HG03039 (cell line): ENCODE data around the gene TSGA10IP.

Experiments used
- ATAC-seq: cut with Tn5 transposase; IDR thresholded peaks from one replicate; pipeline ENCODE4 v1.9.1; 2021; ENCODE audit warnings: mild to moderate bottlenecking, moderate library complexity; ENCODE audit not compliant: unreplicated experiment

The TSGA10IP gene

DNA sequence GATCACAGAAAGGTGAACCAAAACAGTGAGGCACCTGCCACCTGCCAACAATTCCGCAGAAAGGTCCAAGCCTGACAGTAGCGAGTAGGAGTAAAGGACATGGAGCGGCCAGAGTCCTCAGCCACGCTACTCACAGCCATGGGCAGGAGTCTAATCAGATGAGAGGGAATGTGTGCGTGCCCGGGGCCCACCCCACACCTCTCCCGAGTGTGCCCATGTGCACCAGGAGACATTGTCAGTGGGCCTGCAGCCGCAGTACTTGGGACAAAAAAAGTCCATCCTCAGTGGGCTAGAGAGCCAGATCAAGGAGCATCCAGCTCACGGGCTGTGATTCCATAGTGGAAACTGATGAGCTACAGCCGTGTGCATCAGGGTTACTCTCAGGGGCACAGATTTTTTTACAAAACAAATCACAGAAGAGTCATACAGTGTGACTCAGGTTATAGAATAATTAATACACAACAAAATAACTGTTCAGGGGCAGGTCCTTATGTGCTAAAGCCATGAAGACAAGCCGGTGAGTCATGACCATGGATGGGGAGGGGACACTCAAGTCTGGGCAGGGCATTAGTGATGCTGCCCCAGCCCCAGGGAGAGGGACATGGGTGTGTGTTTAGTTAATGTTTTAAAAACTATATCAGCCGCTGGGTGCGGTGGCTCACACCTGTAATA, 28.3 kb downstream of the TSGA10IP start:
- no peak for ATAC-seq

DNA sequence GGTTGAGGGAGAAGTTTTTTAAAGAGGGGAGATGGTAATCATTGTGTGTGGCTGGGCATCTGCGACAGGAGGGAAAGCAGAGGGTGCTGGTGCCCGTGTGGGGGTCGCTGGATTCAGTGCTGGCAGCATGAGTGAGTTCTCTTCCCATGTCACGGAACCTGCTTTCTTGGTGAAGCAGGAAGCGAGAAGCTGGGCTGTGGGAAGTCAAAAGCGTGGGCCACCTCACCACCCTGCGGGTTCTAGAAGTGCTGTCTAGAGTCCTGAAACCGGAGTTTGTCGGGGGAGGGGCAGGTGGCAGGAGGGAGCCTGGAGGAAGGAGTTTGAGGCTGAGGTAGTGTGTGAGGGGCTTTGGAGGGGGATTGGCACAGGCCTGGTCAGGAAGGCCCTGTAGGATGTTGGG, 30.5 kb downstream of the TSGA10IP start:
- no peak for ATAC-seq

DNA sequence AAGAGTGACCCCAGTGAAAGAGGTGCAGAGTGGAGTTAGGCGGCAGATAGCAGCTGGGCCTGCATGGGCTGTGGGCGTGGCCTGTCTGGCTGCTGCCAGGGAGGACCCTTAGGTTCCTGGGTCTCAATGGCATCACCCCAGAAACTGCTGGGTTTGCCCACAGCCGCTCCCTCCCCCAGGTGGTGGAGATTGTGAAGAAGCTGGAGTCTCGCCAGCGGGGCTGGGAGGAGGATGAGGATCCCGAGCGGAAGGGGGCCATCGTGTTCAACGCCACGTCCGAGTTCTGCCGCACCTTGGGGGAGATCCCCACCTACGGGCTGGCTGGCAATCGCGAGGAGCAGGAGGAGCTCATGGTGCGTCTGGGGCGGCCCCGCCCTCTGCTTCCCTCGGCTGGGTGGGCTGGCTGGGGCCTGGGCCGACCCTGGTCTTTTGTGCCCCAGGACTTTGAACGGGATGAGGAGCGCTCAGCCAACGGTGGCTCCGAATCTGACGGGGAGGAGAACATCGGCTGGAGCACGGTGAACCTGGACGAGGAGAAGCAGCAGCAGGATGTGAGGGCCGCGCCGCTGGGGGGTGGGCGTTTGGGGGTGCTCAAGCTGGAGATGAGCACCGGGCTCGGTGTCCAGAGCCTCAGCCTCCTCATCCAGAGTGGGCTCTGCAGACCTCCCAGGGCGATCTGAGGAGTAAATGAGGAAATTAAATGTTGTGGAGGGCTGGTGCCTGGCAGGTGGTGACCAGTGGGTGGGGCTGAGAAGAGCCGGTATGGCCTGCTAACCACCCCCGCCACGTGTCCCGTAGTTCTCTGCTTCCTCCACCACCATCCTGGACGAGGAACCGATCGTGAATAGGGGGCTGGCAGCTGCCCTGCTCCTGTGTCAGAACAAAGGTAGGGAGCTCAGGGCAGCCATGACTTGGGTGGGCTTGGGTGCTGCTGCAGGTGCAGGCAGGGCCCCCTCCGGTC, 31.2 kb downstream of the TSGA10IP start:
- ATAC-seq: no peak

DNA sequence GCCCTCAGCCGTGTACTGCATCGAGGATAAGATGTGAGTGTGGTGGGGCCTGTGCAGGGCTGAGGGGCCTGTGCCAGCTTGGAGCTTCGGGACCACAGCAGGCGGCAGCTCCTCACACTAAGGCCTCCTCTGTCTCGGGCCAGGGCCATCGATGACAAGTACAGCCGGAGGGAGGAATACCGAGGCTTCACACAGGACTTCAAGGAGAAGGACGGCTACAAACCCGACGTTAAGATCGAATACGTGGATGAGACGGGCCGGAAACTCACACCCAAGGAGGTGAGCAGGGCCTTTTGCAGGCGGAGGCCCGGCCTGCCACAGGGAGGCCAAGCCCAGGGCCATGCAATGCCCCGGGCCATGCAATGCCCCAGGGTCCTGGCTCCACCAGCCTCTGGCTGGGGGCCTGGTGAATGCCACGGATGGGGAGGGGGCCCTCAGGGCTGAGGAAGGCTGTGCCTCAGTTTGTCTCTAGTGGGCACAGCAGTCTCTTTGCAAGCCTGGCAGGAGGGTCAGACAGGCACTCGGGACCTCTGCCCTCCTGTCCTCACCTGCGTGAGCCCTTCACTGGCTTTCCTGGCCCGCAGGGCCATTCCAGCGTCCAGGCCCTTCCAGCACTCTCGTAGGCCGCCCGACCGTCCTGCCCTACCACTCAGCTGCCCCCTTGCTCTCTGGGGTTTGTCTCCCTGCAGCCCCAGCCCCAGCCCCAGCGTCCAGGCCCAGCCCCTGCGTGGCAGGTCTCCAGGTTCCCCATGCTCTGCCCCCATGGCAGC, 32.5 kb downstream of the TSGA10IP start:
- ATAC-seq: no peak

DNA sequence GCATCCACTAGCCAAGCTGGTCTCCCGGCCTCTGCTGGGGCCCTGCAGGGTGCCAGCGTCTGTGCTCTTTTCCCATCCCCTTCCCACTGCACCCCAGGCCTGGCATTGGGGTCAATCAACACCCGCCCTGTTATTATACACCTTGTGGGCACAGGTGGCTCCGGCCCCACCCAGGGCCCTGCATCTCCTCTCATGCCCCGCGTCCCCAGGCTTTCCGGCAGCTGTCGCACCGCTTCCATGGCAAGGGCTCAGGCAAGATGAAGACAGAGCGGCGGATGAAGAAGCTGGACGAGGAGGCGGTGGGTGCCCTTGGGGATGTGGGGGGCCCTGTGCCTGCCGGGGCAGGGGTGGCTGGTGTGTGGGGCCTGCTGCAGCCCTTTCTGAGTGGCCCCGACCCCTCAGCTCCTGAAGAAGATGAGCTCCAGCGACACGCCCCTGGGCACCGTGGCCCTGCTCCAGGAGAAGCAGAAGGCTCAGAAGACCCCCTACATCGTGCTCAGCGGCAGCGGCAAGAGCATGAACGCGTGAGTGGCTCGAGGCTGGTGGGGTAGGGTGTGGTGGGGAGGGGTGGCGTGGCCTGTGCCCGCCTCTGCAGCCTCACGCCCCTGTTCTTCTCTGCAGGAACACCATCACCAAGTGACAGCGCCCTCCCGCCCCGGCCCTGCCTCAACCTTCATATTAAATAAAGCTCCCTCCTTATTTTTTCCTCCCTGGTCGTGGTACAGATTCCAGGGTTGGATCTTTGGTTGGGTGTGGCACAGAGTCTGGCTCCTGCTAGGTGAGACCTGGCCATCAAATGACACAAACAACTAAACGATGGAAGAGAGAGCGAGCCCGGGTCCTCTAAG, 33.3 kb downstream of the TSGA10IP start:
- ATAC-seq: no peak

DNA sequence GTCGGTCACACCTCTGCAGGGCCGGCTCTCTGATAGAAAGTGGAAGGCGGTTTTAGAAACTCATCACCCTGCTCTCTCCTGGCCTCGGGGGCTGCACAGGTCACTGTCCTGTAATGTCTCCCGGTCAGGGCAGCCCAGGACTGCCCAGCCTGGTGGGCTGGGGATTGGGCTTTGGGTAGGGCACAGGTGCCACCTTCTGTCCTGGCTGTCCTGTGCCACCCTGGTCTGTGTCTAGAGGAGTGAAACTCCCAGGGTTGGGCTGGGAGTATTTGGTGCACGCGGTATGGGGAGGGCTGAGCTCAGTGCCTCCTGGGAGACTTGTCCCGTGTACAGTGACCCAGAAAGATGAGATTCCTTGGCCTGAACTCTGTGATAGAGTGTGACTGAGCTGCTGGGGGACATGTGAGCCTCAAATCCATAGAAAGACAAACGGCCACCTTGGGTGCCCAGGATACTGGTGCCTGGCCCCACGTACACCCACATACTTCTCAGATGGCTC, 34.0 kb downstream of the TSGA10IP start:
- ATAC-seq: no peak

DNA sequence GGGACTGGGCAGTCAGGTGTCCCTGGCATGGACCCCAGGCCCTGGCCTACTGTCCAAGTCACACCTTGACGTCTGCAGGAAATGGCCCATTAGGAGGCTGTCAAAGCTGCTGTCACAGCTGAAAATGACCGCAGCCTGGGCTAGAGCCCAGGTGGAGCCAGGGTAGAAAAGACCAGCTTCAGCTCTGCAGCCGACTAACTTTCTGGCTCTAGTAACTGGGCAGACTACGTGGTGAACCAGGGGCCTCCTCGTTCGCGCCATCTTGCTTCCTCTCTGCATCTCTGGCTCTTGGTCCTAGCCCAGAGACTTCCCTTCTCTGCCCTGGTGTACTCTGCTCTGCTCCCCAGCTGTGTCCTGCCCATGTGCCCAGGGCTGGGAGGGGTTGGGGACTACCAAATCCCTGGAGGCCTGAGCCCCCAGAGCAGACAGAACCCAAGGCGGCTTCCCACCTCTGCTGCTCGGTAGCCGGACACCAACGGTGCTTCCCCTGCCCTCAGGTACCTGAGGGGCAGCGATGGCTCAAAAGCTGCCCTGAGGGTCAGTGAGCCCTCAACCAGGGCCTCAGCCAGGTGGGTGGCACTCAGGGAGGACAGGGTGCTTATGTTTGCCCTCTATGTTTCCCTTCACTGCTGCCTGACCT, 35.9 kb downstream of the TSGA10IP start:
- no peak for ATAC-seq

DNA sequence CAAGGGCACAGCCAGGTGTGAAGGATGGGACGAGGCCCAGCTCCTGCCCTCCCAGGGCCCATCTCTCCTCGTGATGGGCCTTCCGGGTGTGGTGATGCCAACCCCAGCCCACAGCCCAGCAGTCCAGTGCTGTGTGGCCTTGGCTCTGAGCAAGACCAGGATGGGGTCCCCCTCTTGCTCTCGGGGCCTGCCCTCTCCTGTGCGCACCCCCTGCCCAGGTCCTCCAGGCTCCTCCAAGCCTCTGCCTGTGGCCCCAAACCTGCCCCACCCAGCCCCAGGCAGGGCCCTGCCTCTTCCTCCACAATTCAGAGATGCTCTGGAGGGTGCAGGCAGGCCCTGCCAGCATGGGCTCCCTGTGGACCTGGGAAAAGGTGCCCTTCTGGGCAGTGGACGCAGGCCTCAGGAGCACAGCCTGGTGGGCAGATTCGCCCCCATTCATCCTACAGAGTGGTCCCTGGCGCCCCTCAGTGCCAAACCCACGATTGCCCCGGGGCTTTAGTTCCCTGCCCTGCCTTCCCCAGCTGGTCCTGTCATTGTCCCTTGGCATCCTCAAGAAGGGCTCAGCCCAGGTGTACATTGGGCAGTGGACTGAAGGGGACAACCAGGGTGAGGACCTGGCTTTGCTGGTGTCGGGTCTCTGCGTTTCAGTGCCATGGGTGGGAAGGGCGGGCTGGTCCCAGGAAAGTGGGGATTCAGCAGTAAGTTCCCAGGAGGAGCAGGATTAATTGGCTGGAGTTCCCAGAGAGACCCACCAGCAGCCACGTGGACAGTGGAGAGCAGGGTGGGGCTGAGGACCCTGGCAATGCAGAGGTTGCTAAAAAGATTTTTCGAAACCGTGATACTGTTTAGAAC, 36.9 kb downstream of the TSGA10IP start:
- ATAC-seq: no peak

DNA sequence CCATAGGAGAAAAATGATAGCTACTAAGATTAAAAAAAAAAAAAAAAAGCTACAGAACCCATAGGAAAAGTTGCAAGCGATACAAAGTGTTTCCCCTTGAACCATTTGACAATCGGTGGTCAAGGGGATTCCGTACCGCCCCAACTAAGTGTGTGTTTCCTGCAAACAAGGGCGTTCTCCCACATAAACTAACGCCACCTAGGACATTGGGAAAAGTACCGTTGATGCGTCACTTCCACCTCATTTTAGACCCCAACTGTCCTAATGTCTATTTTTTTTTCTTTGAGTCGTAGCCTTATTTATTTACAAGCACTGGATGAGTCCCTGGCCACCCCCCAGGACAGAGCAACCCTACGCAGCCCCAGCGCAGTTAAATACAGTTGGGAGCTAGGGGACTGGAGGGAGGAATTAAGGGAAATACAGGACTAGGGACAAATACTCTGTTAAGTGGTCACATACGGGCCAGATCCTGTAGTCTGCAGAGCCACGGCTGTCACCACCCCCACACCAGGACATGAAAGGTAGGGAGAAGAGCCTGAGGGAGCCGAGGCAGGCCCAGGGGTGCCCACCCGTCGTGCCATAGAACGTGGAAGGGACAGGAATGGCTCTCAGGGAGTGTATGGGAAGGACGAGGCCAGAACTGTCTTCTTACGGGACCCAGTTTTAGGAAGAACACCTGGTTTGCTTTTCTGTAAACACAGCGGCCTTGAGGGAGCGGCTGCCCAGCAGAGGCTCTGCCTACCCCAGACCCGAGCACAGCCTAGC, 37.7 kb downstream of the TSGA10IP start:
- no peak for ATAC-seq

DNA sequence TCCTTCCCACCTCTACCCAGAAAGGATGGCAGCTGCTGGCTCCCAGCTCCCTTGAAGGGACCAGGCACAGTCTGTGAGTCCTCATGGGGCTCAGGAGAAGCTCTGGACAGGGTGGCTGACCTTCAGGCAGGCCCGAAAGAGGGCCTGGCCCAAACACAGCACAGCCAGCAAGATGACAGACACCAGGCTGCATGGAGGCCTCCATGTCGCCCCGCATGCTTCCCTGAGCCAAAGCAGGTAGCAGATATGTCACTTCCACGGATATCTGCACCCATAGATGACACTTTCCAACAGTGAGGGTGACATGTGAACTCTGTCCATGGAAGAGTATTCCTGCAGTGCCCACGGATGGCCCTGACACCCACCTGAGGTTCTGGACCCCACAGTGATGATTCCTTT, 38.3 kb downstream of the TSGA10IP start:
- no peak for ATAC-seq

DNA sequence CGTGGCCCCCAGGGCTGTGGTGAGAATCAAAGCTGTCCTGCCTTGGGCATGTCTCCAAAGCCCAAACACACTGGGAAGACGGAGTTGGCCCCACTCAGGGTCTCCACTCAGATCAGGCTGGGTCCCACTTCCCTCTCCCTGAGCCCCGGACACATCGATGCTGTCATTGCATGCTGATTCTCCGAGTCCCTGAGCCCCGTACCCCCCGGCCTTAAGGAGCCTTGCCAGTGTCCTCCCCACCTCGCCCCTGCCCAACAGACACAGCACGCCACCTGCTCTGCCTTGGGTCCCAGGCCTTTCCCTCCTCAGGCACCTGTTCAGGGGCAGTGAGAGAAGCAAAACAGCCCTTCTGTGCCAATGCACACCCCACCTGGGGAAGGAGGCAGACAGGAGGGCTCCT, 42.1 kb downstream of the TSGA10IP start:
- ATAC-seq: no peak

DNA sequence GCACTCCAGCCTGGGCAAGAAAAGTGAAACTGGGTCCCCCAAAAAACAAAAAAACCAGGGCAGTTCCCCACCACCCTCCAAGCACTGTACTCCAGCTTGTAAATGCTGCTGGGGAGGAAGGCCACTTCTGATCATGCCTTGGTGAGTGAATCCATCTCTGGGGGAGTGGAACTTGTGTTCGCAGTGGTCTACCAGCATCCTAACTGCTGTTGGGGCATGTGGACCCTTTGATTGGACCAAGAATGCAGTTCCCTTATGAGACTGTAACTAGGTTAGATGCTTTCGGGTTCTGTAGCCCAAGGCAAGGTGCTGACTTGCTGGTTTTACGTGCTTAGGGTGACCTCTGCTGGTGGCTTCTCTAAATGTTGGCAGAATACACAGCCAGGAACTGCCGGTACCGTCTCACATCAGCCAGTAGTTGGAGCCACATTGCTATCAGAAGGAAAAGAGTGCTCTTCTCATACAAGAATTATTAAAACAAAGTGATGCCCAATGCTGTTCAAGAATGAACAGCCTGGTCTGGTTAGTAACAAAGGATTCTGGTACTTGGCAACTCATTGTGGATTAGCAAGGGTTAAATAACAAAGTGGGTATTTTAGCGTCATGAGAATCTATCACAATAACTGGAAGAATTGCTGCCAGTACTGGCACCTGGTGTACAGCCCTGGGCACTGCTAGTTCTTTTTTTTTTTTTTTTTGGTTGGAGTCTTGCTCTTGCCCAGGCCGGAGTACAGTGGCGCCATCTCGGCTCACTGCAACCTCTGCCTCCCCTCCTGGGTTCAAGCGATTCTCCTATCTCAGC, 43.7 kb downstream of the TSGA10IP start:
- ATAC-seq: peak; percentile 69

DNA sequence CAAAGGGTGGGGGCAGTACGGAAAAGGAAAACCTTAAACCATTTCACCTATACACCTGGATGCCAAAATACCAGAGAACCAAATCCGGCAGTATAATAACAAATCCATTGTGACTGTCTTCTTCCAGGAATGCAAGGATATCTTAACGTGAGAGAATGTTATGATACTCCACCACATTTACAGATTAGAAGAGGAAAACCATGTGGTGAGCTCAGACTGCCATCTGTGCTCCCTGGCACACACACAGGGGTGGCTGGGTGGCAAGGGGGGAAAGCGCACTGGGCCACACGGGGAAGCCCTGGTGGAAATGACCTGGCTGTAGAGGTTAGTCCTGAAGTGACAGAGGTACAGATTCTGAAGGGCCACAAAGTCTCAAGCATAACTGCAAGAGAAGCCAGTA, 46.8 kb downstream of the TSGA10IP start:
- ATAC-seq: no peak

DNA sequence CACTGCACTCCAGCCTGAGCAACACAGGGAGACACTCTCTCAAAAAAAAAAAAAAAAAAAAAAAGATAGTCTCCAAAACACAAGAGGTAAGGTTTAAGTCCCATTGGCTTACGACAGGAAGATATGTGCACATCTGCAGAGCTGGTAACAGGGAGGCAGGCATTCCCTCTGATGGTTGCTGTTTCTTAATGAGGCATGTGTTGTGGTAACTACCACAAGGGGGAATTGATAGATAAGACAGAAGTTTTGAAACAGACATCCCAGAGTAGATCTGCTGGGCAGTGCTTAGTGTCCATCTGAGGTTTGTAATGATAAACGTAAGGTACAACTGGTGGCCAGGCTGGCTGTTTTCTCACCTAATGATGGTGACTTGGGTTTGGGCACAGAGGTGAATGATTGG, 52.0 kb downstream of the TSGA10IP start:
- no peak for ATAC-seq

DNA sequence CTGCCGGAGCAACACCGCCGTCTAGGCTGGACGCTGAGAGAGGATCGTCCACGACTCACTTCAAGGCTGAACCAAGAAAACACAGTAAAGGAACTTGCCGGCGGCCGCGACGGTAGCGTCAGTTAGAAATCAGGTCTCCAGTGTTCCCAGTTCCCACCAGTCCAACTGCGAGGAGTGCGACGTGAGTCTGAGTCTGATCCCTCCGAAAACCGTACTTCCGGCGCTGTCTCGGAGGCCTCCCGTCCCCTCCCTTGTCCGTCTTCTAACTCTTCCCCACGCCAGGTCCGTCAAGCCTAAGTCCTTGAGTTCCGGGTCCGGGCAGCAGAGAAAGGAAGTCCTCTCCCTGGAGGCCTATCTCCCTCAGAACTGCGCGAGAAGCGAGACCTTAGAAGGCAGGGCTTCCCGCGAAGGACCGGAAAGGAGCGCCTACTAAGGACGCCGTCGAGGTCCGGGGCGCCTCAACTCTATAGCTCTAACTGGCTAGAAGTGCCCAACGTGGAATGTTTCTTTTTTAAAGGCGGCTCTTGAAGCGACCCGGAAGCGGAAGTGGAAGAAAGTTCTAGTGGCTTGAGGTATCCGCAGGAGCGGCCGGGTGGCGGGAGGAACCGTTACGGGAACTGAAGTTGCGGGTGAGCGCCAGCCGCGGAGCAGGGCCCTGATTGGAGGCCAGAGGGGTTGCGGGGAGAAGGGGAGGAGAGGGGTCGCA, 56.8 kb downstream of the TSGA10IP start, which contains the start of the genes BANF1 and EIF1AD:
Gene BANF1, plus strand, starts transcription at position 562 of the 706 bp plus-strand sequence. CDS start 748 bp downstream, outside the sequence.
Gene EIF1AD, minus strand, starts transcription at position 216 of the 706 bp plus-strand sequence. CDS start 1,768 bp downstream, outside the sequence.
- peak; percentile 59 for ATAC-seq

DNA sequence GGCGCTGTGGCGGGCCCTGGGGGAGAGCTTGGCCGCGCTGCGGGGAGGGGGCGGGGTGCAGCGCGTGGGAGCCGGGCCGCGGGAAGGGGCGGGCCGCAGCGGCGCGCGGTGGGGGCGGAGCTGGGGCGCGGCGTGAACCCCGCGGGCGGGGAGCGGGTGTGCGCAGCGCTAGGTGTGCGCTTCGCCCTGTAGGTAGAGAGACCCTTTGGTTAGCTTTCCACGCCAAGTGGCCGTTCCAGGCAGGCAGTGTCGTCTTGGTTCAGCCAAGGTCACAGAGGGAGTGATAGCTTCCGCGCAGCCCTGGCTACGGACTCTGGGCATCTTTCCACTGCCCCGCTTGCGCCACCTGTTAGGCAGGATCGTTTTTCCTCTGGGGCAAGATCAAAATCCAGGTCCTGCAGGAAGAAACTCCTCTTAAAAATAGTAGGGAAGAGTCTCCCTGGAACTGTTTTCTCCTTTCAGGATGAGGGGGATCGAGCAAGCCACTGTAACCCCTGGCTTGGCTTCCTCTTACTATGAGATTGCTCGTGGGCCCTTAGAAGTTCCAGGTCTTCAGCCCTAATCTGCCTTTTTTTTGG, 57.5 kb downstream of the TSGA10IP start:
- ATAC-seq: peak; percentile 48
